GM18907 (cell line): Measurements from ENCODE around the gene ABAT.
"Not testable (repeated sequence)": the region's sequence is repeated elsewhere in the genome, so short reads cannot be mapped to it uniquely, and the experiment has no call there.

Source experiments
- ATAC-seq: cut with Tn5 transposase; IDR thresholded peaks from one replicate; pipeline ENCODE4 v1.9.1; 2021; ENCODE audit warnings: mild to moderate bottlenecking, moderate library complexity; ENCODE audit not compliant: unreplicated experiment

Gene ABAT

DNA sequence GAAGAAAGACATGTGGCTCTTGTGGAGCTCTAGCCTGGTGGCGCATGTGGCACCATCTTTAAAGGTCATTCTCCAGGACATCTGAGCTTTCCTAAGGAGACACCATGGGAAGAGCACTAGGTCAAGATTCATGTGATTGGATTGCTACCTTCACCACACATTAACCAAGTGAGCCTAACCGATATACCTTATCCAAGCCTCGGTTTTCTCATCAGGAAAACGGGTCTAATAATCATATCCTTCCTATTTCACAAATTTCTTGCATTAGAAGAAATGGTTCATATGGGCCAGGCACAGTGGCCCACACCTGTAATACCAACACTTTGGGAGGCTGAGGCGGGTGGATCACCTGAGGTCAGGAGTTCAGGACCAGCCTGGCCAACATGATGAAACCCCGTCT is 64.7 kb downstream of the ABAT start:
- ATAC-seq: no peak

DNA sequence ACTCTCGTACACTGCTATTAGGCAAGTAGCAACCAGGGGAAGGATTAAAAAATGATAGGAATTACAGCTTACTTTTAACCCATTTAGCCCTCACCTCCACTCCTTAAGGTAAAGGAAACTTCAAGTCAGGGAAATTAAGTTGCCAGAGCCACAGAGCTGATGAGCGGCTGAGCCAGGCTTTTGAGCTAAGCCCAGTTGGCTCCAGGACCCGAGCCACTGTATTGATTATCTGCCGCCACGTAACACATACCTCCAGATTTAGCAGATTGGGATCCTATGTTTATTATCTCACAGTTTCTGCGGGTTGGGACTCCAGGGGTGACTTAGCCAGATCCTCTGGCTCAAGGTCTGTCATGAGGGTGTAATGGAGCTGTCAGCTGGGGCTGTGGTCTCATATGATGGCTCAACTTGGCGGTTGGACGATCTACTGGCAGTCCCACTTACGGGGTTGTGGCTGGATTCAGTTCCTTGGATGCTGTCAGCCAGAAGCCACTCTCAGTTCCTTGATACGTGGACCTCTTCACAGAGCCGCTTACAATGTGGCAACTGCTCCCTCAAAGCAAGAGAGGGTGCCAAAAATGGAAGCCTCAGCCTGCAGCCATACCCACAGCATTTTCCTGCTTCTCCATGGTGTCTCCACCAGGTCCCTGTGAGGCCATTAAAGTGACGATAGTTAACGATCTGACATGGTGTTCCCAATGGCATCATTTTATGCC is 65.7 kb downstream of the ABAT start:
- ATAC-seq: no peak

DNA sequence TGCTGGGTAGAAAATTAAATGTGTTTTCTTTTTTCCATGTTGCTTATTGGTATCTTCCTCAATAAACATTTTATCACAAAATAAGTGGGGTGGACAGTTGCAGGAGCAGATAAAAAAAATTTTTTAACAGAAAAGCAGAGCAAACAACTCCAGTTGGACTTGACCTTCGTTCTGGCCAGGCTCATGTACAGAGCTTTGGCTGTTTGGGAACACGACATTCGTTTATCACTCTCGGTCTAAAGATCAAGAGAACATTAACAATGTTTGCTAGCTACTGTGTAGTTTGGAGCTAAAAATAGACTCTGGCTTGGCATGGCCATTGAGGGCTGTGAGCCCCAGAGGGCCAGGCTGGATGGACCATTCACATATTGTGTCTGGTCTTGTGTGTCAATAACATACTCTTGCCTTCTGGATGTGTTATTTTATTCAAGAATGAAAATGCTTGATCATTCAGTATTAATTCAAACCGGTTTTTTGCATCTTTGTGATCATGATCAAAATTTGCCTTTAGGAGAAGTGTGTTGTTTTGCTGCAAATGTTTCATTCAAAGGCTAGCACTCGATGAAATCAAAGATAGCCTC is 66.4 kb downstream of the ABAT start:
- ATAC-seq: no peak

DNA sequence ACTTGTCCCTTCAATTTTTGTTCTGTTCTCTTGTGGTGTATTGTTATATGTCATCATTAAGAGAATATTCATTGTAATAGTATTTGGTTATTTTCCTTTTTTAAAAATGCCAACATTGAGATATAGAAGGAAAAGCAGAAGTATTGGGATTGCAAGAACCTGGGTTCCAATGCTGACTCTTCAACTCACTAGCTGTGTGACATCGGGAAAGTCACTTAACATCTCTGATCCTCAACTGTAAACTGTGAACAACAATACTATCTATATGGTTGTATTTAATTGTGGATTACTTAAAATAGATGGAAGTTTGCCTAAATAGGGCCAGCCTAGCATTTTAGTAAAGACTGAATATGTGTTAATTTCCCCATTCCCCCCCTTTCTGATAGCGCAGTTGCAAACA is 67.2 kb downstream of the ABAT start:
- ATAC-seq: no peak

DNA sequence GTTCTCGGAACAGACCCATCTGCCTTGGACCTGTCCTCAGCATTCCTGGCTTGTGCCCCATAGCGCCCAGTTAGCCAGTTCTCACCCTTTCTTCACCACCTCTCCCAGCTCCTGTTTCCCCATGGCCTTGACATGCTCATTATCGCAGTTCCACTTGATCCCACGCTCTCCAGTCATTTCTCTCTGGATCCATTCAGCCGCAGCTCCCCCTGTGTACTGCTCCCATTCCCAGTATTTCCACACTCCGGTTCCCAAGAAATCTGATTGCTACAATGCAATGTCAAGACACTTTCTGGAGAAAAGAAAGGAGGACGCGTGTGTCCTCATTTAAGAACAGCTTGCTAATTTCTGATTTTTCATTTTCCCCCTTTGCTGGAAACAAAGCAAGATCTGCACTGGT is 67.7 kb downstream of the ABAT start:
- no peak for ATAC-seq

DNA sequence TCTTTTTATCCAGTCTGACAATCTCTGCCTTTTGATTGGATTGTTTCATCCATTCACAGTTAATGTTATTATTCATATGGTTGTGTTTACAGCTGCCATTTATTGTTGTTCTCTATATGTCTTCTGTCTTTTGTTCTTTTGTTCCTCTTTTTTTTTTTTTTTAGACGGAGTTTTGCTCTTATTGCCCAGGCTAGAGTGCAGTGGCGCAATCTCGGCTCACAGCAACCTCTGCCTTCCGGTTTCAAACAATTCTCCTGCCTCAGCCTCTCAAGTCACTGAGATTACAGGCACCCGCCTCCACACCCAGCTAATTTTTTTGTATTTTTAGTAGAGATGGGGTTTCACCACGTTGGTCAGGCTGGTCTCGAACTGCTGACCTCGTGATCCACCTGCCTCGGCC is 74.5 kb downstream of the ABAT start:
- not testable (repeated sequence) for ATAC-seq

DNA sequence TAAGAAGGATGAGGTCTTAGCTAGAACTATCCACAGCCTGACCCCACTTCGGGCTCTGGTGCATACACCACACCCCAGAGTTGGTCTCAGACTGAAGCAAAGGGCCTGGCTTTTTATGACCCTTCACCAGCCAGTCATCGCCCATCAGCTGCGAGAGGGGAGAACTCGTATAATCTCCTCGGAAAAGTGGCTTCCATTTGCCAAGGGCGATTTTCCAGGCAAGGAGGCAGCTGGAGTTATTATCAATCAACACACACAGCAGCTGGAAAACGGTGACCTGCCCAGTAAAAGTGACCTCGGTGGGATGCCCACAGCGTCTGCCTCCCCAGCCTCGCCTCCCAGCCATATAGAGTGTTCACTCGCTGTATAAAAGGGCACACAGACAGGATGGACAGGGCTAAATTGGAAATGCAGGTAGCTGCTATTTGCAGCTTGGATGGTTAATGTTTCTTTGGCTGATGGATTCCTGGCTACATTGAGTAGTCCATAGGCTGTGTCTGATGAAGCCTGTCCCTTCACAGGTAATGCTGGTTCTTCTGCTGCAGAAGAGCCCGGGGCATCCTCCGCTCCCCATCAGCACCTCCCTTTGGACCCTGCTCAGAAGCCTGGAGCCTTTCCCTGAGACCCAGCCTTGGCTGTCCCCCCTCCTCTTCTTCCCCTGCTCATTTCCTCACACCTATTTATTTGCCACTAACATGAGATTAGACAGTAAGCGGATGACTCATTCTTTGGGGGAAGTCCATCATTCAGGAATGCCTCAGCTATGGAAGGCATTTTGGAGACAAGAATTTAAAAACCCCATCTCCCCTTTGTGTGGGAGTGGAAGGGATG is 77.3 kb downstream of the ABAT start:
- ATAC-seq: no peak

DNA sequence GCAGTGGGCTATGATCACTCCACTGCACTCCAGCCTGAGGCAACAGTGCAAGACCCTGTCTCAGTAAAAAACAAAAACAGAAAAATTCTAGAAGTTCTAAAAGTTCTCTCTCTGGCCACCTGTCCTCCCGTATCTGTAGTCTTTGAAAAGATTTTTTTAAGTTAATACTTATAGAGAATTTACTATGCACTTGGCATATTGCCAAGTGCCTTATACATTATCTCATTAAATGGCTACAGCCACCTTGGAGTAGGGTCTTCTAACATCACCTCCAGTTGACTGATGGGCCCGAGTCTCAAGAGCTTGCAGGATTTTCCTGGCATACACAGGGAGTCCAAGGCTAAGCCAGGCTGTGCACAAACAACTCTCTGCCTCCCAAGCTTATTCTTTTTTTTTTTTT is 78.3 kb downstream of the ABAT start:
- no peak for ATAC-seq

DNA sequence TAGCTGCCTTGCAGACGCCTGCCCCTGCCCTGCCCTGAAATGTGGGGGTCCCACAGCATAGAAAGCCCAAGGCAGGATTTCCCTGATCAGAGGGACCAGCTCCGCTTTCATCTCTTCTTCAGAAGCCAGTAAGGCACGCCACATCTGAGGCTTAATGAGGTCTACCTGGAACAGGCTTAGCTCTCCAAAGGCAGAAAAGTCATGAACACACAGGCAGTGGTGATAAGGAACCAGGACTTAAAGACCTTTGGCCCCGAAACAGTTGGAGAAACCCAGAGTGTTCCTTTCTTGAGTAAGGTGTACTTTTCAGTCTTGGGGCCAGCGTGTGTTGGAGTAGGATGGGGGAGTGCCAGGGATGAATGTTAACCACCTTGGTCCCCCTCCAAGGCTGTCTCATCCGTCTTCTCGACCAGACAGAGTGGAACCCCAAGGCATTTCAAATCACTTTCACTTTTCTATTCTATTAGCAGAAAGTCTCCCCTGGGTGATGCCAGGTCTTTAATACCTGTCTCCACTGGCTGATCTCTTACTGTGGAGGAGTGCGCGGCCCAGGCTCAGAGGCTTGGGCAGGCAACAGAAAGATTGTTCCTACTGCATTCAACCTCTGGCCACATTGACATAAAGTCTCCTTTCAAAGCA is 79.1 kb downstream of the ABAT start:
- ATAC-seq: no peak

DNA sequence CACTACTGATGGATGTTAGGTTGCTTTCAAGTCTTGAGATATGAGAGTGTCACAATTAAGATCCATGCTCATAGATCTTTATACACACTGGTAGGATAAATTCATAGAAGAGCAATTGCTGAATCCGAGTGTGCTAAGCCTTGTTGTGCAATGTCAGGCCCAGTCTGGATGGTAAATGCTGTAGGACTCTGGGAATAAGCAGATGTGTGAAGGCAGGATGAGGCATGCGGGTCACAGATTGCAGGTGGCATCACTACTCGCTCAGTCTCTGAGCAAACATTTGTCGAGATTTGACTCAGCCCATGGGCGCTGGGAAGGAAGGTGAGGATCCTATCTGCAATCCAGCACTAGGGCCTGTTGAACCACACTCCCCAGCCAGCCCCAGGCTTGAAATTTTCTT is 82.3 kb downstream of the ABAT start:
- no peak for ATAC-seq

DNA sequence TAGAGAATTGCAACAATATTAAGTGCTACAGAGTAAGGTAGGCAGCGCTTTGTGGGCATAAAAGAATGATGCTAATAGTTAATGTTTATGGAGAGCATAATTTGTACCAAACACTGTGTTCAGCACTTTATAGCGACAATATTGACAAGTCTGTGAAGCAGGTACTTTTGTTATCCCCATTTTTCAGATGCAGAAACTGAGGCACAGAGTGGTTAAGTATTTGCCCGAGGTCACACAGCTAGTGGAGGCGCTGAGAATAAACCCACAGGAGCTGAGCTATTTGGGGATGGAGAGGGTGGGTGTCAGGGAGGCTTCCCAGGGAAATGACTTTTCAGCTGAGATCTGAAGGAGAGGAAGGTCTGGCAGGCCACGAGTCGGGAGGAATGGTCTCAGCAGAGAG is 83.6 kb downstream of the ABAT start:
- no peak for ATAC-seq

DNA sequence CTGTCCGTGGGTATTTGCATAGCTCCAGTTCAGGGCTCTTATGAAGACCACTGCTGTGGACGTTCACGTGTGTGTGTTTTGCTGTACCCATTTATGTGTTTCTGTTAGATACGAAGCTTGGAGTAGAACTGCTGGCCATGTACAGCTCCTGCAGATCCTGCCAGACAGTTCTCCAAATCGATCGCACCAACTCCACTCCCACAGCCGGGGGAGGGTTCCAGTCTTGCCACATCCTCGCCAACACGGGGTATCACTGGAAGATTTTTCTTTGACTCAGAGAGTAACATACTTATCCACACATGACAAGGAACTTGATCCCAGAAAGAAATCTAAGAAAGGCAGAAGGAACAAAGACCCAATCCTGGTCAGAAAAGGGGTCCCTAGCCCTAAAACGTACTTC is 85.6 kb downstream of the ABAT start:
- ATAC-seq: no peak

DNA sequence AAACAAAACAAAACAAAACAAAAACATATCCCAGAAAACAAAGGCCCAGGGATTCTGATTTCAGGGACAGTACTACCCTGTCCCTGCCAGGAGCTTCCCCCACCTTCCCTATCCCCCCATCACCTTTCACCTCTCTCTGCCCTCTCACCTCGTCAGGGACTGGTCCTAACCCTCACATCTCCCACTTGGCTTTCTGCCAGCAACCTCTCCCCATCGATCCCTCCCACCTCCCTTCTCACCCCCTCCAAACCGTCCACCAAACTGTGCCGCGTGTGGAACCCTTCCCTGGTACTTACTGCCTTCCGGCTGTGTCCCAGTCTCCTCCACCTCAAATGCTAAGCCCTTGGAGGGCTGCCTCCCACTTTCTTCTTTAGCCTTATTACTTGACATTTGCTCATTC is 86.7 kb downstream of the ABAT start:
- no peak for ATAC-seq

DNA sequence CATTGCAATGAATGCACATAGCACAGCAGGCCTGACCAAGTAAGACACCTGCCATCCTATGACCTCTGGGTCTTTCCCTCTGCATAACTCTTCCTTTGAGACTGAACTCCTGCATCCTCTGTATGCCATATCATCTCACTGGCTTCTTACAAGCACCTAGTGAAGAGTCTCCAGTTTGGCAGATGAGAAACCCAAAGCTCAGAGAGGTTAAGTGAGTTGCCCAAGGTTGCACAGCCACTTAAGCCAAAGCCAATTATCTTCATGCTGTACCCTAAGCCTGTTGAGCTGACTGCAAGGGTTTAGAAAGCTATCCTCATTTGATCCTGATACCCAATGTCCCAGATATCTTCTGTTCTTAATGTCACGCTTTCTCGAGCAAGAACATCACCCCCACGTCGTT is 87.8 kb downstream of the ABAT start:
- ATAC-seq: no peak

DNA sequence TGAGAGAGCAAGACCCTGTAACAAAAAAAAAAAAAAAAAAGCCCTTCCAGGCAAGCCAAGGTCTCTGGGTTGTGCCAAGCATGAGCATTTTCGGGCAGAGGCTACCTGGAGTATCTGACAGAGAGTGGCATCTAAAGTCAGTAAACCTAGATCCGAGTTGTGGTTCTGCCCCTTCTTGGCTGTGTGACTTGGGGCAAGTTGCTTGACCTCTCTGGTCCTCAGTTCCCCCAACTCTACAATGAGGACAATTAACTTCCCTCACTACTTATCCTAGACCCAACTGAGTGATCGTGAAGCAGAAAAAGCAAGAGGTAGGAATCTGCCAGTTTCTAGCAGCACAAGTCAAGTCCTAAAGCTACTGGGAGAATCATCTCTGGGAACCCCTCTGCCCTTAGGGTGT is 88.7 kb downstream of the ABAT start:
- ATAC-seq: no peak

DNA sequence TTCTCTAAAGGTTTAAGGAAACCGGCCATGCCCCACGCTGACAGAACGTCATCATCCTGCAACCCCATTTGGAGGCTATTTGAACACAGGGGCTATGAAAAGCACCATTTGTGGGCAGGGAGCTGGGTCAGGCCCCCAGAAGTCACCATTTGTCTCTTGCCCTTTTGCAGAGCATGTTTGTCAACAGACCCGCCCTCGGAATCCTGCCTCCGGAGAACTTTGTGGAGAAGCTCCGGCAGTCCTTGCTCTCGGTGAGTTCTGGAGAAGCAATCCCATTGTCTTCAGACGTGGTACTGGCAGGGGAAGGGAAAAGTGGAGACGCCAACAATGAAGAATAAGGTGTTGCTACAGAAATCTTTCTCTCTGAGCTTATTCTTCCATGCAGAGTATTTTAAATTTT is 89.5 kb downstream of the ABAT start:
- ATAC-seq: no peak

DNA sequence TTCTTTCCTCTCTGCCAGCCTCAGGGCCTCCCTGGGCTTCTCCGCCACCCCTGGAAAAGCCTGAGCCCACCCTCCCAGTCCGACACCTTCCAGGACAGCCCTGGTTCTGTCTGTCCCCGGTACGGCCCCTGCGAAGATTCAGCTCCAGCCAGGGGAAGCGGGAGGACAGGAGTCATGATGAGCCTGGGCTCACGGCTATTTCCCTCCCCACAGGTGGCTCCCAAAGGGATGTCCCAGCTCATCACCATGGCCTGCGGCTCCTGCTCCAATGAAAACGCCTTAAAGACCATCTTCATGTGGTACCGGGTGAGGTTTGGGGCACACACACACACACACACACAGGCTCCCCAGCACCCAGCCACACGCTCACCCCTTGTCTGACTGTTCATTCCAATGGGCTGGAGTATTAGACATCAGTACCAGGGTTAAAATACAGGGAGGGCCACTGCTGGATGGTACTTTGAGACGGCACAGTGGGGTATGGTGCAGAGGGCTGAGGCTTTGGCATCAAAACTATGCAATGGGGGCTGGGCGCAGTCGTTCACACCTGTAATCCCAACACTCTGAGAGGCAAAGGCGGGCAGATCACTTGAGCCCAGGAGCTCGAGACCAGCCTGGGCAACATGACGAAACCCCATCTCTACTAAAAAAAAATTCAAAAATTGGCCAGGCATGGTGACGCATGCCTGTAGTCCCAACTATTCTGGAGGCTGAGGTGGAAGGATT is 90.3 kb downstream of the ABAT start:
- ATAC-seq: no peak

DNA sequence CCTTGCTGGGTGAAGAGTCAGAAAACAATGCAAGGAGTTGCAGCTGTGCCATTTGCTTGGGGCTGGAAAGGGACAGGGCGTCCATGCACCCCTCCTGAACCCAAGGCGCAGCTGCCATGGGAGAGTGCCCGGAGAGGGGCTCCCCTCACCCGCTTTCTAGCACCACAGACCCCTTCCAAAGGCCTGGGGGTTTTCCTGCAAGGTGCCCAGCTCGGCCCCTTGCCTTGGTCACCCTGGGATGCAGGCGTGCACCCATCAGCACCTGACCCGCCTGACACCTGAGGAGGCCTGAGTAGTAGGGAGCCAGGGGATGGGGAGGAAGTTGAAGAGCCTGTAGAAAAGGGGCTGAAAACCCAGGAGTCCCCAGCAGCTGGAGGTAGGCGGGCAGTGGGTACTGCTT is 92.8 kb downstream of the ABAT start:
- no peak for ATAC-seq

DNA sequence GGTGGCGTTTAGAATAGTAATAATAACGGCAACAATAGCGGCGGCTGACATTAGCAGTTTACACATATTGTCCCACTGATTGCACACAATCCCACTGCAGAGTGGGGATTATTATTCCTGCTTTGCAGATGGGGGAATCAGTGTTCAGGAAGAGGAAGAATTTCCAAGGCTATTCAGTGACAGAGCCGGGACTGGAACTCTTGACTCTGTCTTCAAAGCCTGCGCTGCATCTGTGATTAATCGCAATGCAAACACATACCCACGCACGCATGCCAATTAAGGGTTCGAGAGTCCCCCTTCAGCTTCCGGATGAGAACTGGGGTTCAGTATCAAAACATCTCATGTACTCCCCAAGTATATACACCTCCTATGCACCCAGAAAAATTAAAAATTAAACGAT is 93.9 kb downstream of the ABAT start:
- ATAC-seq: no peak

DNA sequence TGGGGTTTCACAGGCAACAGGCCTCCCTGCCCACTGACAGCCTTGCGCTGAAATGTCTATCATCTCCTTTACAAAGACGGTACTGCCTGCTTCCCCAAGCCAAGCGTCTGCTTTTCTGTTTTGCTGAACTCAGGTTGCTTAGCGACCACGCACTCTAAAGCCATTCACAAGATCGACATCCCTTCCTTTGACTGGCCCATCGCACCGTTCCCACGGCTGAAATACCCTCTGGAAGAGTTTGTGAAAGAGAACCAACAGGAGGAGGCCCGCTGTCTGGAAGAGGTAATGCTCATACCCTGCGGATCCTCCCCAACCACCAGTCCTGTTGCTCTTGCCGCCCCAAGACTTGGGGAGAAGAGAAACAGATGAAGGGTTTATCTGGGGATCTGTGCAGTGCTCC is 94.3 kb downstream of the ABAT start:
- ATAC-seq: no peak

DNA sequence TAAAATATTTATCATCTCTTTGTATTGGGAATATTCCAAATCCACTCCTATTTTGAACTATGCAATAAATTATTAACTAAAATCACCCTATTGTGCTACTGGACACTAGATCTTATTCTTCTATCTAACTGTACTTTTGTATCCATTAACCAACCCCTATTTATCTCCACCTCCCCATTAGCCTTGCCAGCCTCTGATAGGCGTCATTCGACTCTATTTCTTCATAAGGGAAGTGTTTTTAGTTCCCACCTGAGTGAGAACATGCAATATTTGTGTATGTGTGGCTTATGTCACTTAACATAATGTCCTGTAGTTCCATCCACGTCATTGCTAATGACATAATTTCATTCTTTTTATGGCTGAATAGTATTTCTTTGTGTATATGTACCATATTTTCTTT is 99.1 kb downstream of the ABAT start:
- ATAC-seq: no peak
